Activated naive CD8-positive, alpha-beta T cell treated with anti-CD3 and anti-CD28 coated beads, Interleukin-2, amount 10 ng/mL, durations not matched to agents 7 days and 5 days (primary cell): ENCODE data around the gene MOGAT3. TPM values are rescaled to one million over a fixed set of nuclear protein-coding genes. Genes with fewer than 3 reads are reported as not detected.

Experiments
- ATAC-seq: fragments of 150-1000 bp; cut with Tn5 transposase; one replicate; pipeline ENCODE4 v1.10.0; 2021; ENCODE audit warnings: low read depth, moderate library complexity
- POLR2A ChIA-PET: fragments of 350-600 bp; sonication (Branson Sonifier 250); formaldehyde crosslinking; loops from one replicate; lab custom pipeline; 2021; ENCODE audit warnings: antibody characterized with exemption; lab: Charles Lee
- DNase-seq: peaks from one replicate; pipeline ENCODE4 v3.0.0; 2021
- H3K27ac Mint-ChIP-seq: one replicate; pipeline ENCODE4 v1.8.0; 2022; ENCODE audit warnings: mild to moderate bottlenecking, mixed read lengths
- H3K27me3 Mint-ChIP-seq: one replicate; pipeline ENCODE4 v1.8.0; 2022; ENCODE audit warnings: mild to moderate bottlenecking, moderate library complexity, mixed read lengths
- H3K36me3 Mint-ChIP-seq: one replicate; pipeline ENCODE4 v1.8.0; 2021; ENCODE audit warnings: mild to moderate bottlenecking, mixed read lengths
- H3K4me1 Mint-ChIP-seq: one replicate; pipeline ENCODE4 v1.8.0; 2021; ENCODE audit warnings: mixed read lengths
- H3K4me3 Mint-ChIP-seq: one replicate; pipeline ENCODE4 v1.8.0; 2022; ENCODE audit warnings: mild to moderate bottlenecking, moderate library complexity, mixed read lengths
- H3K9me3 Mint-ChIP-seq: one replicate; pipeline ENCODE4 v1.8.0; 2021; ENCODE audit warnings: mixed read lengths
- total RNA-seq, 2 experiments: library from RNA; stranded (reverse); gene quantifications; one replicate each; pipeline ENCODE4 v1.2.3, GENCODE V29; 2021

The MOGAT3 gene
- total RNA-seq, 2 experiments from 2014 or later = not detected

GRCh38 chr7:101170617-101171441 lies 30.0 kb downstream of the MOGAT3 start:
- no peak for ATAC-seq
- POLR2A ChIA-PET = interaction anchor here (1.2 to 2.1 kb wide), 2 partner anchors 27 to 28 kb away, joined by 3 to 7 read pairs; no protein-coding TSS in a partner anchor
- peak overlapping the region; percentile 7 for H3K27ac Mint-ChIP-seq

GRCh38 chr7:101169838-101170551 lies 30.8 kb downstream of the MOGAT3 start:
- Mint-ChIP-seq H3K27ac (no peak overlapping the region), H3K36me3 (peaks cover 2% of the 10 kb centered on the region), H3K4me1 (peaks cover 49% of the 10 kb centered on the region), H3K4me3 (peak overlapping the region; percentile 56), H3K27me3 (peaks cover 89% of the 10 kb centered on the region), H3K9me3 (no peaks in the 10 kb centered on the region)
- POLR2A ChIA-PET = interaction anchor here (1.2 to 2.1 kb wide), 2 partner anchors 26 to 27 kb away, joined by 3 to 7 read pairs; no protein-coding TSS in a partner anchor
- ATAC-seq (peak; percentile 35), DNase-seq (peak; percentile 90)

More at GRCh38 chr7:101170617-101171441, 30.0 kb downstream of the MOGAT3 start:
- Mint-ChIP-seq H3K4me3 (peak overlapping the region; percentile 12), H3K27me3 (peaks cover 90% of the 10 kb centered on the region), H3K36me3 (no peaks in the 10 kb centered on the region), H3K4me1 (peaks cover 44% of the 10 kb centered on the region), H3K9me3 (no peaks in the 10 kb centered on the region)
- no peak for DNase-seq

GRCh38 chr7:101169110-101169837 lies 31.6 kb downstream of the MOGAT3 start:
- H3K4me1 Mint-ChIP-seq = peaks cover 50% of the 10 kb centered on the region
- H3K27me3 Mint-ChIP-seq = peaks cover 88% of the 10 kb centered on the region
- H3K4me3 Mint-ChIP-seq = peak overlapping the region; percentile 56
- POLR2A ChIA-PET = no interaction called here
- ATAC-seq (no peak), DNase-seq (no peak)
- H3K27ac Mint-ChIP-seq = no peak overlapping the region
- H3K9me3 Mint-ChIP-seq = no peaks in the 10 kb centered on the region
- H3K36me3 Mint-ChIP-seq = peaks cover 2% of the 10 kb centered on the region

DNA sequence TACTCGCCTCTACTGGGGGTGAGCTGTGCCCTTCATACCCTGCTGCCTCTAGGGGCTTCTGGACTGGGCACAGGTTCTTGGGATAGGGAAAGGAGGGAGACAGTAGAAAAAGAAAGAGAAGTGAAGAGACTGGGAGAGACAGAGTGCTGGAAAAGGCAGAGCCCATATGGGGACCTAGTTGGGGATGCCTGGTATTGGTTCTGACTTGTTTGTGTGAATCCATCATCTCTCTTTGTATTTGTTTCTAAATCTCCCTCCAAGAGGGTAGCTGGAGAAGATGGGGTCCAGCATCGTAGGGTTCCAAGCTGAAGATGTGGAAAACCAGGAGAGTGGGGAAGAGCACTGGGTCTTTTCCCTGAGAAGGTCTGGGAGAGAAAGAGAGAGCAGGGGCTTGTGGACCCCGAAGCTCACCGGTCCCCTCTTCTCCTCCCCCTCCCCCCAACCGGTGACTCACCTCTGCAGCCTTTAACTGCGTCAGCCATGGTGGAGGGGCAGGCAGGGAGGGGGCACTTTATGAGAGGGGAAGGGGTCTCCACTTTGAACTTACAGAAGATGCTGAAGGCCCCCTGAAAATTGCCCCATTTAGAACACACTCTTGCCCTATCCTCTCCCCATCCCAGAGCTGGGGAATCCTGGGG lies 32.3 kb downstream of the MOGAT3 start:
- POLR2A ChIA-PET = interaction anchor here (1.0 kb wide), 1 partner anchor 25 kb away, joined by 7 read pairs; no protein-coding TSS in a partner anchor
- Mint-ChIP-seq H3K27ac (no peak overlapping the region), H3K27me3 (peaks cover 81% of the 10 kb centered on the region), H3K4me1 (peaks cover 45% of the 10 kb centered on the region), H3K4me3 (no peak overlapping the region), H3K9me3 (no peaks in the 10 kb centered on the region), H3K36me3 (peaks cover 2% of the 10 kb centered on the region)
- DNase-seq = no peak
- ATAC-seq = no peak

GRCh38 chr7:101167645-101168411 lies 33.0 kb downstream of the MOGAT3 start:
- no peak overlapping the region for H3K27ac Mint-ChIP-seq
- no peak overlapping the region for H3K4me3 Mint-ChIP-seq
- DNase-seq (no peak), ATAC-seq (no peak)
- peaks cover 79% of the 10 kb centered on the region for H3K27me3 Mint-ChIP-seq
- POLR2A ChIA-PET = interaction anchor here (1.0 kb wide), 1 partner anchor 24 kb away, joined by 7 read pairs; no protein-coding TSS in a partner anchor
- H3K9me3 Mint-ChIP-seq = no peaks in the 10 kb centered on the region
- H3K36me3 Mint-ChIP-seq = peaks cover 2% of the 10 kb centered on the region
- peaks cover 46% of the 10 kb centered on the region for H3K4me1 Mint-ChIP-seq

GRCh38 chr7:101166909-101167644 lies 33.8 kb downstream of the MOGAT3 start:
- H3K4me3 Mint-ChIP-seq = no peak overlapping the region
- POLR2A ChIA-PET = no interaction called here
- DNase-seq = no peak
- ATAC-seq = no peak
- no peaks in the 10 kb centered on the region for H3K9me3 Mint-ChIP-seq
- no peak overlapping the region for H3K27ac Mint-ChIP-seq
- peaks cover 2% of the 10 kb centered on the region for H3K36me3 Mint-ChIP-seq
- H3K27me3 Mint-ChIP-seq = peaks cover 81% of the 10 kb centered on the region
- H3K4me1 Mint-ChIP-seq = peaks cover 46% of the 10 kb centered on the region

DNA sequence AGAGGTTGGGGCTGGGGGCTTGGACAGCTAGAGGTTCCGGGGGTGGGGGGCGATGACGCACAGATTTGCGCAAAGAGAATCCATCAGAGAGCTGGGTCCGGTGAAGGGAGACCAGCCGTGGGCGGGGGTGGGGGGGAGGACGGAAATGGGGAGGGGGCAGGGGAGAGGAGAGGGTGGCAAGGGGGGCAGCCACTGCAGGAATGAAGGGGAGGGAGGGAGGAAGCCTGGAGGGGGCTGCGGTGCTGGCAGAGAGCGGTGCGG lies 34.3 kb downstream of the MOGAT3 start:
- no peak for ATAC-seq
- peaks cover 2% of the 10 kb centered on the region for H3K36me3 Mint-ChIP-seq
- POLR2A ChIA-PET = interaction anchor here (1.2 kb wide), 1 partner anchor 81 kb away, joined by 4 read pairs; the partner anchor contains the start of gene TRIM56
- H3K27ac Mint-ChIP-seq = no peak overlapping the region
- peaks cover 77% of the 10 kb centered on the region for H3K27me3 Mint-ChIP-seq
- no peak overlapping the region for H3K4me3 Mint-ChIP-seq
- no peaks in the 10 kb centered on the region for H3K9me3 Mint-ChIP-seq
- H3K4me1 Mint-ChIP-seq = peaks cover 43% of the 10 kb centered on the region
- DNase-seq = no peak

DNA sequence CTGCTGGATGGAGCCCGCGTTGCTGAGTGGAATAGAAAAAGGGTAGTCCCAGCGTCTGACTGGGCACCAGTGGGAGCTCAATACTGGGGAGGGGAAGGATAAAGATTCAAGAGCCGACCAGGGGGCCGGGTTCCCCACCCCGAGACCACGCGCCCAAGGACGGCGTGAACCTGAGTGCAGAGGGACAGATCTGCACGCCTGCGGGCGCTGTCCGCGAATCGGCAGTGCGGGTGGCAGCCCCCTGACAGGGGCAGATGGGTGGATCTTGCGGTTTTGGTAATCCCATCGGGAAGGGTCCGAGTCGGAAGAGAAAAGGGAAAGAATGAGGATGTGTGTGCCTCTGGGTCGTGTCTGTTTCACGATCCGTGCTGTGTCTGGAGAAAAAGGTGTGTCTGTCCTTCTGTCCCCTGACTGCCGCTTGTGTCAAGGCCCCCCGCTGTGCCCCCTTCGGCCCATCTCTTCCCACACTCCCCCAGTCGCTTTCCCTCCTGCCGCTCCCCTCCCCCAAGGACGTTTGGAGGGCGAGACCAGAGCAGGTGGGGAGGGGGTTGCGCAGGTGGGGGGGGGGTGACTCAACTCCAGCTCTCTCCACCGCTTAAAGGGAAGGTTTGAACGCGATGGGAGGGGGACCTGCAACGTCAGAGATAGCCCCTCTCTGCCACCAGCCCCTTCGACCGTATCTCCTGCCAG lies 34.7 kb downstream of the MOGAT3 start:
- DNase-seq (no peak), ATAC-seq (no peak)
- peak overlapping the region; percentile 87 for H3K4me3 Mint-ChIP-seq
- no peak overlapping the region for H3K27ac Mint-ChIP-seq
- POLR2A ChIA-PET = interaction anchor here (0.6 to 2.4 kb wide), 6 partner anchors 8 to 1268 kb away, joined by 3 to 8 read pairs (median 4); partner anchors contain the start of genes SRRT, TRIM56 and UFSP1
- H3K36me3 Mint-ChIP-seq = peaks cover 4% of the 10 kb centered on the region
- H3K27me3 Mint-ChIP-seq = peaks cover 73% of the 10 kb centered on the region
- H3K4me1 Mint-ChIP-seq = peaks cover 38% of the 10 kb centered on the region
- H3K9me3 Mint-ChIP-seq = no peaks in the 10 kb centered on the region

GRCh38 chr7:101165075-101165957 lies 35.5 kb downstream of the MOGAT3 start, which contains the start of gene VGF:
Gene VGF, minus strand, starts transcription at chr7:101165569. Its CDS starts 726 bp downstream, at chr7:101164843.
- ATAC-seq = peak; percentile 84
- H3K27ac Mint-ChIP-seq = peak within 1 kb of the TSS; percentile 40
- POLR2A ChIA-PET = interaction anchor here (0.6 to 2.4 kb wide), 7 partner anchors 8 to 1268 kb away, joined by 3 to 8 read pairs (median 4); partner anchors contain the start of genes SRRT, TRIM56 and UFSP1
- peak; percentile 97 for DNase-seq
- peaks cover 31% of the 10 kb centered on the region for H3K4me1 Mint-ChIP-seq
- peak within 1 kb of the TSS; percentile 87 for H3K4me3 Mint-ChIP-seq
- peaks cover 65% of the 10 kb centered on the region for H3K27me3 Mint-ChIP-seq
- peaks cover 4% of the 10 kb centered on the region for H3K36me3 Mint-ChIP-seq
- H3K9me3 Mint-ChIP-seq = no peaks in the 10 kb centered on the region

- Mint-ChIP-seq H3K9me3 (no peaks in the 10 kb centered on the region), H3K36me3 (peaks cover 6% of the 10 kb centered on the region), H3K27me3 (peaks cover 54% of the 10 kb centered on the region), H3K4me3 (peak overlapping the region; percentile 25), H3K4me1 (peaks cover 25% of the 10 kb centered on the region), H3K27ac (no peak overlapping the region)
- DNase-seq = peak; percentile 48
- ATAC-seq = no peak
- POLR2A ChIA-PET = interaction anchor here (2.4 kb wide), 1 partner anchor 9 kb away, joined by 8 read pairs; no protein-coding TSS in a partner anchor
Measured at GRCh38 chr7:101164071-101164840, 36.6 kb downstream of the MOGAT3 start.
